ENCODE data around the gene SKAP1.

- TF ChIP-seq CTCF (IDR thresholded peaks at IDR 0.05) (no peak), EP300 (IDR thresholded peaks at IDR 0.05) (no peak), POLR2A (IDR thresholded peaks at IDR 0.05) (no peak)
Observed at GRCh38 chr17:48462946-48463345, 32.9 kb upstream of the SKAP1 start.

Data from ovary (tissue), 3 donors.